ENCODE results near the gene GART. TPM values are rescaled to one million over a fixed set of nuclear protein-coding genes. Genes with fewer than 3 reads are reported as not detected.

Gene GART
- total RNA-seq = 10 to 100 TPM; 55.9 to 65.3 TPM

GRCh38 chr21:33541756-33542639 lies at the start of gene GART:
GART (minus strand) TSS chr21:33542117; CDS start chr21:33539315, 2,802 bp downstream.
- Histone ChIP-seq H3K4me1 (replicated peaks) (peaks cover 5% of the 10 kb centered on the region), H3K27ac (peak within 1 kb of the TSS; percentile 99), H3K4me3 (peak within 1 kb of the TSS; percentile 63 to 65), H3K27me3 (replicated peaks; ENCODE audit: insufficient read depth) (no peaks in the 10 kb centered on the region), H3K36me3 (no peaks in the 10 kb centered on the region), H3K9me3 (no peaks in the 10 kb centered on the region)
- TF ChIP-seq POLR2A (IDR thresholded peaks at IDR 0.05) = peak; percentile 60
- TF ChIP-seq CTCF (IDR thresholded peaks at IDR 0.05) = no peak
- TF ChIP-seq POLR2AphosphoS5 (IDR thresholded peaks at IDR 0.05) = peak; percentile 74
- 1% methylated on average over 49 of the region's 56 CpGs for WGBS
- intact Hi-C loops (cut with DNase I) = loop anchor here (2.0 kb wide), 1 partner anchor 63 kb away; the partner anchor contains the start of gene TMEM50B
- DNase-seq (ENCODE audit: low spot score) = peak; percentile 79

GRCh38 chr21:33588485-33589335 lies 46.8 kb upstream of the GART start, which contains the start of gene DONSON:
DONSON (minus strand) TSS chr21:33588684; CDS start chr21:33588641, 43 bp downstream.
- H3K36me3 ChIP-seq = no peaks in the 10 kb centered on the region
- peak within 1 kb of the TSS; percentile 78 to 82 for H3K27ac ChIP-seq
- no peaks in the 10 kb centered on the region for H3K9me3 ChIP-seq
- peak; percentile 75 for DNase-seq (ENCODE audit: low spot score)
- peak within 1 kb of the TSS; percentile 59 to 83 for H3K4me3 ChIP-seq
- peak; percentile 77 for TF ChIP-seq POLR2A (IDR thresholded peaks at IDR 0.05)
- TF ChIP-seq CTCF (IDR thresholded peaks at IDR 0.05) = peak in 1 of 4 experiments; percentile 28
- peak; percentile 68 for TF ChIP-seq POLR2AphosphoS5 (IDR thresholded peaks at IDR 0.05)
- no peaks in the 10 kb centered on the region for H3K27me3 ChIP-seq (replicated peaks; ENCODE audit: insufficient read depth)
- no peaks in the 10 kb centered on the region for H3K4me1 ChIP-seq (replicated peaks)
- intact Hi-C loops (cut with DNase I) = no loop called here
- WGBS = under 1% methylated on average over 28 of the region's 78 CpGs

- peak; percentile 9 for DNase-seq (ENCODE audit: low spot score)
- no peaks in the 10 kb centered on the region for H3K9me3 ChIP-seq
- no peaks in the 10 kb centered on the region for H3K4me1 ChIP-seq (replicated peaks)
- no peaks in the 10 kb centered on the region for H3K27me3 ChIP-seq (replicated peaks; ENCODE audit: insufficient read depth)
- WGBS = under 1% methylated on average over 40 of the region's 57 CpGs
- intact Hi-C loops (cut with DNase I) = no loop called here
- TF ChIP-seq CTCF (IDR thresholded peaks at IDR 0.05) (no peak), POLR2A (IDR thresholded peaks at IDR 0.05) (no peak), POLR2AphosphoS5 (IDR thresholded peaks at IDR 0.05) (no peak)
- H3K27ac ChIP-seq = peak overlapping the region; percentile 78 to 82
- H3K4me3 ChIP-seq = peak overlapping the region; percentile 59 to 83
- no peaks in the 10 kb centered on the region for H3K36me3 ChIP-seq
These were observed 46.0 kb upstream of the GART start for GRCh38 chr21:33587792-33588484.

GRCh38 chr21:33586927-33587326 lies 45.0 kb upstream of the GART start:
- Histone ChIP-seq H3K4me1 (replicated peaks) (no peaks in the 10 kb centered on the region), H3K27ac (no peak overlapping the region), H3K27me3 (replicated peaks; ENCODE audit: insufficient read depth) (no peaks in the 10 kb centered on the region), H3K36me3 (no peaks in the 10 kb centered on the region), H3K4me3 (no peak overlapping the region), H3K9me3 (no peaks in the 10 kb centered on the region)
- no peak for TF ChIP-seq CTCF (IDR thresholded peaks at IDR 0.05)
- TF ChIP-seq POLR2A (IDR thresholded peaks at IDR 0.05) = no peak
- TF ChIP-seq POLR2AphosphoS5 (IDR thresholded peaks at IDR 0.05) = no peak
- DNase-seq (ENCODE audit: low spot score) = no peak
- 68% methylated on average over 6 of the region's 6 CpGs for WGBS
- intact Hi-C loops (cut with DNase I) = no loop called here
